HFFc6 (cell line): ENCODE data around the gene SIX1. TPM values are rescaled to one million over a fixed set of nuclear protein-coding genes. Genes with fewer than 3 reads are reported as not detected.

Experiments used
- DNase-seq: peaks from one replicate; pipeline ENCODE4 v3.0.0-alpha.2; 2018
- H3K27ac Mint-ChIP-seq: 2 replicates; pipeline ENCODE4 v1.8.0; 2020; ENCODE audit warnings: mild to moderate bottlenecking, mixed read lengths
- H3K27me3 Mint-ChIP-seq: 2 replicates; pipeline ENCODE4 v1.8.0; 2021; ENCODE audit warnings: mild to moderate bottlenecking, moderate library complexity, mixed read lengths; ENCODE audit not compliant: insufficient read depth
- H3K36me3 Mint-ChIP-seq: 2 replicates; pipeline ENCODE4 v1.8.0; 2021; ENCODE audit warnings: low read depth, mixed read lengths
- H3K4me1 Mint-ChIP-seq: 2 replicates; pipeline ENCODE4 v1.8.0; 2020; ENCODE audit warnings: low read depth, mixed read lengths
- H3K4me3 Mint-ChIP-seq: 2 replicates; pipeline ENCODE4 v1.8.0; 2020; ENCODE audit warnings: mild to moderate bottlenecking, moderate library complexity, mixed read lengths
- H3K9me3 Mint-ChIP-seq: 2 replicates; pipeline ENCODE4 v1.8.0; 2020; ENCODE audit warnings: mild to moderate bottlenecking, mixed read lengths
- CTCF ChIP-seq: fragments of 200-600 bp; sonication (generic); IDR thresholded peaks from 2 replicates; pipeline ENCODE4 v1.5.0; 2021; ENCODE audit warnings: antibody characterized with exemption, mild to moderate bottlenecking
- total RNA-seq, 6 experiments: library from RNA; stranded (reverse); fragmentation: NEBNext Ultra II Directional; extraction: Animal tissue kit (Norgen Biotek cat#: 25700); gene quantifications; 2 replicates in 1 of 6; 3 replicates in 5 of 6; pipeline ENCODE4 v1.2.3, GENCODE V29; 2021

The SIX1 gene
- total RNA-seq, 6 experiments from 2014 or later: 5.0 to 6.0 (median 5.4) TPM

DNA sequence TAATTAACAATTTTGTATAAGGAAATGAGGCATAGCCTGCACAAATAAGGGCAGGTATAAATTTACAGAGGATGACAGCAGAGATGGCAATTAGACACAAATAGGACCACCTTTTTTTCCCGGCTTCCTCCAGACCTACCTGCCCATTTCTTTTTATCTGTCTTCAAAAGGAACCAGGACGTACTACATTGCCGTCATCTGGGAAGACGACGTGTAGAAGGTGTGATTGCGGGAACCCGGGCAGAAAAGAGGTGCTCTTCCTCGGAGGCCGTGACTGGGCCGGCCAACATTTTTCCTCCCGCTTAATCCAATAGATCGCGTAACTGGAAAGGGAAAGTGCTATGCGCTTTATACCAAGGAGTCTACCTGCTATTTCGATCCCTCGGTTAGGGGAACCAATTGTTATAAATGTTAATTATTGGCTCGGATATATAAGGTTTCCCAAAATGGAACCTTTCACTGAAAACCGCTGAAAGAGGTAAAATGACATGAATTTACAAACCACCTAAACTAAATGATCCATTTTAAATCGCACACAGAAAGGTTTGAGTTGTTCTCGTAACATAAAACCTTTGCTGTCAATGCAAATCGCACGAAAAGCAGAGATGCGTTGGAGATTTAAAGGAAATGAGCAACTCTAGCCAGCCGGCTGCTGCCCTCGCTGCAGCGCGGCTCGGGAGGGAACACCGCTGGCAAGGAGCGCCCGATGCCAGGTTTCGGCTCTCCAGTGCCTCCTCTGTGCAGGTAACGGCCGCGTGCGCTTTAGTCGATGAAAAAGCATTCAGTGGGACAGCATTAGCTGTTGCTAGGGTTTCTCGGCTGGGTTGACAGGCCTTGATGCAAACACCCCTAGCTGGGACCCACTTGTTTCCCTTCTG, 2.8 kb upstream of the SIX1 start:
- TF ChIP-seq CTCF: no peak
- Mint-ChIP-seq H3K4me1 (peaks cover 64% of the 10 kb centered on the region), H3K9me3 (no peaks in the 10 kb centered on the region), H3K4me3 (peak overlapping the region; percentile 89), H3K36me3 (peaks cover 4% of the 10 kb centered on the region; the same call in 1 of the 2 replicates), H3K27me3 (peaks cover 22% of the 10 kb centered on the region), H3K27ac (no peak overlapping the region)
- DNase-seq: no peak

DNA sequence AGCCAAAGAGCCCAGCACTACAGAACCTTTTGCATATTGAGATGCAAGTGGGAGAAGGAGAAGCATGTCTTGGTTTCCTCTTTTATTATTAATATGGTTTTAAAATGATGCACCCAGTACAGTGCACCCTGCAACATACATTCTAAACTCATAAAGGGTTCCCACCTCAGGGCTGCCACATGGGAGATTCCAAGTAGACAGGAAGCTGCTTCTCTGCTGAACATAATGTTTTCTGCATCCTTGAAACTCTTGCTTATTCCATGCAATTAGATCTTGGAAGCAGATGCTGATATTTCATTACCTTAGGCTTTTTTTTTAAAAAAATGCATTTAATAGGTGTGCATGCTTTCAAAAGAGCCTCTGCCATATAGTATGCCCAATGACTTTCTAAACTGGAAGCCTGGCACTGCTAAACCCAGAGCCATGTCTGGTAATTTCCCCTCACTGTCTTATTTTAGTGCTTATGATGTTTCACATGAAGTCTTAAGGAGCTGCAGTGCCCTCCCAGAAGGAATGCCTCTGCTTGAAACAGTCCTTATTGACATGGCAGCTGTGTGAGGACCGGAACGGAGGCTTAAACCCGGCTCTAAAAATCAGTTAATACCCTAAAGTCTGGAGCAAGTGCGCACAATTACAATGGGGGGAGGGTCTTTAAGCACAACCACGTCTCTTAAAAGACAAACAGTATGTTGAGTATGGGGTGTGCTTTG, 2.0 kb upstream of the SIX1 start:
- Mint-ChIP-seq H3K4me3 (peak overlapping the region; percentile 18), H3K9me3 (no peaks in the 10 kb centered on the region), H3K4me1 (peaks cover 72% of the 10 kb centered on the region), H3K36me3 (peaks cover 4% of the 10 kb centered on the region; the same call in 1 of the 2 replicates), H3K27ac (no peak overlapping the region), H3K27me3 (peaks cover 22% of the 10 kb centered on the region)
- DNase-seq: no peak
- TF ChIP-seq CTCF: no peak

DNA sequence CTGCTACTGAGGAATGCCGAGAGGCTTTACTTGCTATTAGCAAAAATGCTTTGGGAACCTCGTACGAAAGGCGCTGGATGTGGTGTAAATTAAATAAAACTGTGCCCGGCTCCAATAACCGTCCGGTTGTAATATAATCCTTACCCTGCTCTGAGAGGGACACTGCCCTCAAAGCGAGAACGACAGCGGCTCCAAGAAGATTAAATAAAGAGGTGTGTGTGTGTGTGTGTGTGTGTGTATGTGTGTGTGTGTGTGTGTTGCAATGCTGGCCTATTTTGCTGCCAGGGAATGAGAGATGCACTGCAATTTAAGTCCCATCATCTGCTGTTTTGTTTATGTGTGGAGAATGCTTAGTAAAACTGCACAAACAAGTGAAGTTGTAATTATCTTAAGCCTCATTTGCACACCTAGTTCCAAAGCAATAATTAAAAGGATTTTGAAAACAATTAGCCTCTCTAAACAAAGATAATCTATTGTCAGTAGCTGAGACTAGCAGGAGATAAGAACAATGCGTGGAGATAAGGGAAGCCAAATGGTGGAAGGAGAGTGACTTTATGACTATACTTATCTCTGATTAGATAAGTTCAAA, 1.2 kb upstream of the SIX1 start:
- H3K36me3 Mint-ChIP-seq: no peaks in the 10 kb centered on the region
- peak overlapping the region; percentile 95 for H3K4me3 Mint-ChIP-seq
- H3K9me3 Mint-ChIP-seq: no peaks in the 10 kb centered on the region
- DNase-seq: peak; percentile 26
- peaks cover 80% of the 10 kb centered on the region for H3K4me1 Mint-ChIP-seq
- H3K27me3 Mint-ChIP-seq: peaks cover 22% of the 10 kb centered on the region
- TF ChIP-seq CTCF: no peak
- H3K27ac Mint-ChIP-seq: no peak overlapping the region

DNA sequence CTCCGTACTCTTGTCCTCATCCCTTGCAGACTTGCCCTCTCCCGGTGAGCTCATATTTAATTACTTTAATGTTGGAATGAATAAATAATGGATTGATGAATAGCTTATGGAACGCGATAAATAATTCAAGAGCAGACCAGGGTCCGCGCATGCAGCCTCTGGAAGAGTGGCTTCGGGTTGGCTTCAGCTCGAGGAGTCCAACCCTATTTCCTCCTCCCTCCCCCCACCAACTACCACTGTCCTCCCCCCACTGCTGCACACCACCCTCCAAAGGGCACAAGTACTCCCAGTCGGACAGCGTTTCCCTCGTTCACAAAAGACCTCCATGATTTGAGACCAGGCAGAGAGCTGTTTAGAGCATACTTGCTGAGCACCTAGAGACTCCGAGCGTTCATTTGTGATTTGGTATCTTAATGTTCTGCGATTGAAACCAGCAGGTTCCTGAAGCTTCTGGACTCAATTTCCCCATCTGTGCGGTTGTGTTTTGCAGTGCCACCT, 647 bp upstream of the SIX1 start:
- Mint-ChIP-seq H3K27me3 (peaks cover 22% of the 10 kb centered on the region), H3K9me3 (no peaks in the 10 kb centered on the region), H3K4me1 (peaks cover 80% of the 10 kb centered on the region), H3K36me3 (no peaks in the 10 kb centered on the region), H3K27ac (peak overlapping the region; percentile 41; the same call in 1 of the 2 replicates), H3K4me3 (peak overlapping the region; percentile 95)
- no peak for DNase-seq
- TF ChIP-seq CTCF: no peak

DNA sequence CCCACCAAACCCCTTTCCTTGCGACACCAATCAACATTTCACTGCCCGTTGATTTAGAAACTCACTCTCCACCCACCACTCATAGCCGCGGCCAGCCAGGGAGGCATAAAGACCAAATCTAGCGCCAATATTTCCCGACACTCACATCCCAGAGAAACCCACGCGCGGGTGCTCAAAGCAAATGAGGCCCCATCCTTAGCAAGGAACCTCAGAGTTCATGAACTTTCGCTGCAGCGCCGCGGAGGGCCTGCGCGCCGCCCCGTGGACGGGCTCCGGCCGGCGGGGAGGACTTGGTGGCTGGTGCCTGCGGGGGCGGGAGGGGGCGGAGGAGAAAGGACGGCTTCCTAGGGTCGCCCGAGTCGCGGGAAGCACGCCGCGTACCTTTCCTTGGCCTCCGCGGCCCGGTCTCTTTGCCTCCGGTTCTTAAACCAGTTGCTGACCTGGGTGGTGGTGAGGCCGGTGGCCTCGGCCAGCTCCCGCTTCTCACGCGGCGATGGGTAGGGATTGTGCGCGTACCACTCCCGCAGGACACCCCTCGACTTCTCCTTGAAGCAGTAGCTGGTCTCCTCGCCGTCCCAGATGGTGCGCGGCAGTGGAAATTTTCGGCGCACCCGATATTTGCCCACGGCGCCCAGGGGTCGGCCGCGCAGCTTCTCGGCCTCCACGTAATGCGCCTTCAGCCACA, 886 bp downstream of the SIX1 start:
- Mint-ChIP-seq H3K4me1 (peaks cover 80% of the 10 kb centered on the region), H3K27ac (peak overlapping the region; percentile 84), H3K27me3 (peaks cover 22% of the 10 kb centered on the region), H3K9me3 (no peaks in the 10 kb centered on the region), H3K4me3 (peak overlapping the region; percentile 95), H3K36me3 (no peaks in the 10 kb centered on the region)
- TF ChIP-seq CTCF: no peak
- DNase-seq: no peak
